ENCODE data around the gene CRYGN.

DNA sequence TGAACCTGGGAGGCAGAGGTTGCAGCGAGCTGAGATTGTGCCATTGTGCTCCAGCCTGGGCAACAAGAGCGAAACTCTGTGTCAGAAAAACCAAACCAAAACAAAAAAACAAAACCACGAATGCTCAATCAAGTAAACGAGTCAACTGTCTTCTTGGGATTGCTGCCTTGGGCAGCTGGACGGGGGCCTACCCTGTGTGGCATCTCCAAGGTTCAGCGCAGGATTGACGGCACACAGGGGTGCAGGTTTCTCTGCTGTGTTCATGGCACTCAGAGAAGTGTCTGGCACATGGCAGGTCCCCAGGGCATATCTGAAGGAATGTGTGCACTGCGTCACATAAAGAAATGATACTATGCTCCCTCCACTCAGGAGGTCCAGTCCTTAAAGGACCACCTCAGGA lies 25.2 kb upstream of the CRYGN start:
- TF ChIP-seq SKI (IDR thresholded peaks at IDR 0.05; ENCODE audit: partially characterized antibody) = no peak
- no peak for TF ChIP-seq CBFB (CRISPR knock-in tag; IDR thresholded peaks at IDR 0.05)
- no peak for TF ChIP-seq HOXD1 (CRISPR knock-in tag; IDR thresholded peaks at IDR 0.05)
- TF ChIP-seq, protein P1, sequence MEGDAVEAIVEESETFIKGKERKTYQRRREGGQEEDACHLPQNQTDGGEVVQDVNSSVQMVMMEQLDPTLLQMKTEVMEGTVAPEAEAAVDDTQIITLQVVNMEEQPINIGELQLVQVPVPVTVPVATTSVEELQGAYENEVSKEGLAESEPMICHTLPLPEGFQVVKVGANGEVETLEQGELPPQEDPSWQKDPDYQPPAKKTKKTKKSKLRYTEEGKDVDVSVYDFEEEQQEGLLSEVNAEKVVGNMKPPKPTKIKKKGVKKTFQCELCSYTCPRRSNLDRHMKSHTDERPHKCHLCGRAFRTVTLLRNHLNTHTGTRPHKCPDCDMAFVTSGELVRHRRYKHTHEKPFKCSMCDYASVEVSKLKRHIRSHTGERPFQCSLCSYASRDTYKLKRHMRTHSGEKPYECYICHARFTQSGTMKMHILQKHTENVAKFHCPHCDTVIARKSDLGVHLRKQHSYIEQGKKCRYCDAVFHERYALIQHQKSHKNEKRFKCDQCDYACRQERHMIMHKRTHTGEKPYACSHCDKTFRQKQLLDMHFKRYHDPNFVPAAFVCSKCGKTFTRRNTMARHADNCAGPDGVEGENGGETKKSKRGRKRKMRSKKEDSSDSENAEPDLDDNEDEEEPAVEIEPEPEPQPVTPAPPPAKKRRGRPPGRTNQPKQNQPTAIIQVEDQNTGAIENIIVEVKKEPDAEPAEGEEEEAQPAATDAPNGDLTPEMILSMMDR (CRISPR knock-in tag; IDR thresholded peaks at IDR 0.05) = no peak
